HG02870 (cell line): ENCODE data around the gene MS4A5.

Source experiments
- ATAC-seq: cut with Tn5 transposase; IDR thresholded peaks from one replicate; pipeline ENCODE4 v1.9.1; 2021; ENCODE audit warnings: mild to moderate bottlenecking, moderate library complexity; ENCODE audit not compliant: unreplicated experiment

Gene MS4A5

DNA sequence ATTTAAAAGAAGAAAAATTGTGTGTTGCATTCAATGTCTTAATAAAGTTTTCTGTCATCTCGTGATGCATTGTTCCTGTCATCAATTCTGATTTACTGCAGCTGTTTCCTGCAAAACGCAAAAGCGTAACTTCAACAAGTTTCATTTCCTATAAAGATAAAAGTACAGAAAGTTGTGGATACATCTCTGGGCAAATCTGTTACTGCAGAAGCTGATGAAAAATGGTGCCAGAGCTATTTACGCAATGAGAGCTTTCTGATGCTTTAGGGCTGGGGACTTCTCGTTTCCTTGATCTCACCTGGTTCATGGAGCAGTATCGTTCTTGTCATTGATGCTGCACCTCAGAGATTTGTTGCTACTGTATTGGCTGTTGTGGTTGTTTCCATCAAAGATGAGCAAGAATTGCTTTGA is 47.7 kb downstream of the MS4A5 start:
- peak; percentile 70 for ATAC-seq

GRCh38 chr11:60482361-60482760 is 53.0 kb downstream of the MS4A5 start:
- no peak for ATAC-seq

GRCh38 chr11:60485987-60486386 is 56.6 kb downstream of the MS4A5 start:
- peak; percentile 99 for ATAC-seq

DNA sequence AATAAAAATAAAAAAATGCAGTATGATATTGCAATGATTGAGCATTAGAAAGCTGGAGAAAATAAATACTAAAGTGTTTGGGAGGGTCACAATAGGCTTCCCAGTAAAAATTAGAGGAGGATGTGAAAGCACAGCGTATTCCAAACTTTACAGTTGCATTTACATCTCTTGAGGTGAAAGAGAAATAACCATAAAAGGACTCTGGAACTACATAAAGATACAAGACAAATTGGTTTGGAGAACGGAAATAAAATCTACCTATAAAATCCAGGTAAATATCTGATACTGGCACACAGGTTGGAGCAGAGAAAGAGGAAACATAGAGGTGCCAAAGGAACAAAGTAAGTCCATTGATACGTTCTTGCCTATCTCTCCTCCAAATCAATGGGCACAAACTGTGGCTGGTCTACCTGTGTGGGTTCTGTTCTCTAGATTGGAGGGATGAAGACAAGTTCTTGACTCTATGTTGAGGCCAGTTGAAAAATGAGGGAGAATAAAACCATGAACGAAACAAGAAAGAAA is 63.2 kb downstream of the MS4A5 start, which contains the start of gene MS4A12:
MS4A12 (plus strand) TSS at position 291 of the 522 bp plus-strand sequence. CDS start 4,541 bp downstream, outside the sequence.
- no peak for ATAC-seq

- ATAC-seq, result no peak
These were observed 64.1 kb downstream of the MS4A5 start for GRCh38 chr11:60493454-60493853.
